WI38 (cell line): ENCODE results near the gene LIF.

Experiments
- H3K4me3 ChIP-seq: 2 replicates; pipeline ENCODE4 v1.5.1; 2011; ENCODE audit warnings: low read depth, mild to moderate bottlenecking, control low read depth, low read length
- TF ChIP-seq, protein P1 (sequence below): IDR thresholded peaks from 2 replicates; pipeline ENCODE4 v1.5.1; 2012; ENCODE audit warnings: low read depth, mild to moderate bottlenecking, control low read depth, low read length

LIF gene

DNA sequence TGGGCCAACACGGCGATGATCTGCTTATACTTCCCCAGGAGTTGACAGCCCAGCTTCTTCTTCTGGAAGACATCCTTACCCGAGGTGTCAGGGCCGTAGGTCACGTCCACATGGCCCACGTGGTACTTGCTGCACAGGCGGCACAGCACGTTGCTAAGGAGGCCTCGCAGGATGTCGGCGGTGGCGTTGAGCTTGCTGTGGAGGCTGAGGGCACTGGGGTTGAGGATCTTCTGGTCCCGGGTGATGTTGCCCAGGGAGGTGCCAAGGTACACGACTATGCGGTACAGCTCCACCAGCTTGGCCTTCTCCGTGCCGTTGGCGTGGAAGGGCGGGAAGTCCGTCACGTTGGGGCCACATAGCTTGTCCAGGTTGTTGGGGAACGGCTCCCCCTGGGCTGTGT is 2.9 kb downstream of the LIF start:
- no peak overlapping the region for H3K4me3 ChIP-seq

DNA sequence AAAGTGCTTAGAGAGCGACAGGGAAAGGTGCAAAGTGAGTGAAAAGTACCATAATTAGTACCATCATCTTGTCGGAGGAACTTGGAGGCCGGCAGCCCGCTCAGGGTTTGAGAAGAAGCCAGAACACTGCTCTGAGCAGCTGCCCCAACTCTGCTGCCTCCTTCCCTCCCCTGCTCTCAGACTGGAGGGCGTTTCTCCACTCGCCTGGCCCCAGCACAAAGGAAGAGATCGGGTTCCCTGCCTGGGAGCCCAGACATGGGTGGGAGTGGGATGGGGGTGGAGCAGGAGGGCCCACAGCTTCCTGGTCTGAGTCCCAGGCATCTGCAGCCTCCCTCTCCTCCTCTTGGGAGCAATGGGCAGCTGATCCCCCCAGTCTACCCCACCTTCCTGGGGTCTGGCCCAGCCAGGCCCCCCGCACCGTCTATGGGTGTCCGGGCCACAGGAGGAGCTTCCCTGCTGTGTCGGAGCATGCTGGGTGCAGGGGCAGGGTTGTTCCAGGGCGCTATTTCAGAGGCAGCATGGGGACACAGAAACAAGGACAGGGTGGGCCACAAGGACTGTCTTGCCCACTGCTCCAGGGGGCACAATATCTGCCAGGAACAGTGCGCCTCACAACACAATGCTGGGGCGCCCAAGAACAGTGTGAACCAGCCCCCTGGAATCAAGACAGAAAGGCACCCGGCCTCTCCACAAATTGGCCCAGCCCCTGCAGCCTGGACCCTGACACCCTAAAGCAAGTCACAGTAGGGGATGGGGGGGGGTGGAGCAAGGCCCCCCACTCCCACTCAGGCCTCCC is 4.8 kb downstream of the LIF start:
- TF ChIP-seq, protein P1, sequence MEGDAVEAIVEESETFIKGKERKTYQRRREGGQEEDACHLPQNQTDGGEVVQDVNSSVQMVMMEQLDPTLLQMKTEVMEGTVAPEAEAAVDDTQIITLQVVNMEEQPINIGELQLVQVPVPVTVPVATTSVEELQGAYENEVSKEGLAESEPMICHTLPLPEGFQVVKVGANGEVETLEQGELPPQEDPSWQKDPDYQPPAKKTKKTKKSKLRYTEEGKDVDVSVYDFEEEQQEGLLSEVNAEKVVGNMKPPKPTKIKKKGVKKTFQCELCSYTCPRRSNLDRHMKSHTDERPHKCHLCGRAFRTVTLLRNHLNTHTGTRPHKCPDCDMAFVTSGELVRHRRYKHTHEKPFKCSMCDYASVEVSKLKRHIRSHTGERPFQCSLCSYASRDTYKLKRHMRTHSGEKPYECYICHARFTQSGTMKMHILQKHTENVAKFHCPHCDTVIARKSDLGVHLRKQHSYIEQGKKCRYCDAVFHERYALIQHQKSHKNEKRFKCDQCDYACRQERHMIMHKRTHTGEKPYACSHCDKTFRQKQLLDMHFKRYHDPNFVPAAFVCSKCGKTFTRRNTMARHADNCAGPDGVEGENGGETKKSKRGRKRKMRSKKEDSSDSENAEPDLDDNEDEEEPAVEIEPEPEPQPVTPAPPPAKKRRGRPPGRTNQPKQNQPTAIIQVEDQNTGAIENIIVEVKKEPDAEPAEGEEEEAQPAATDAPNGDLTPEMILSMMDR: no peak
- H3K4me3 ChIP-seq: no peak overlapping the region

More for the DNA sequence above, 2.9 kb downstream of the LIF start:
- TF ChIP-seq, protein P1: no peak

DNA sequence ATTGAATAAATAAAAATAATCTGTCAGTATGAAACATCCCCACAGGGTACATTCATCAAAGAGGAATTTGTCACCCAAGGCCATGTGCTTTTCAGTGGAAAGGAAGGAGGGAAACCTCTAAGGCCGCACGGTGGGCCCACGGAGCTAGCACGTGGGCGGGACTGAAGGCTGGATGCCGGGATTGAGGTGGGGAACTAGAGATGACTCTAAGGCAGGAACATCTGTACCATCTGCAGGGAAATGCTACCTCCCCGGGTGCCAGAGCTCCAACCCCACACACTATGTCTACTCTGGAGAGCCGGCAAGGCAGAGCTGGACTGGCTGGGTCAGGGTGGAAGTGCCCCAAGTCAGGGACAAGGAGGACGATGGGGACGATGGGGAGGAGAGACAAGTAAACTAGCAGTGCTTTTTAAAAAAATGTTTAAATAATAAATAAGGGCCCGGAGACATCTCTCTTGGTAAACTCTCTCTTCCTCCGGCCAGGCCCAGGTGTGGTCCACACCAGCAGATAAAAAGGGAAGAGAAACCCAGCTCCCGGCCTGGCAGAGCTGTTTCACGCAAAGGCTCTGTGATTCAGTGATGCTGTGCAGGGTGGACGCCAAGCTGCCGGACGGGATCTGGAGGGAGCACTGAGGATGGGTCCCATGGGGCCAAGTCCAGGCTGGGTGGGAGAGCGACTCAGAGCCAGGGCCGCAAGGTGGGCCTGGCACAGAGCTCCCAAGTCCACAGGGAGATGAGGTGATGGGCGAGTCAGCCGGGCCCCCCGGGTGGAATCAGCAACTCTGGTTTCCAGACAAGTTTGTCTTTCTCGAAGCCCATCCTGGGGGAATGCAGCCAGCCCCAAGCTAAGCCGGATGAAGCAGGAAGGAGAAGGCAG is 5.8 kb downstream of the LIF start:
- H3K4me3 ChIP-seq: no peak overlapping the region
- TF ChIP-seq, protein P1: no peak

DNA sequence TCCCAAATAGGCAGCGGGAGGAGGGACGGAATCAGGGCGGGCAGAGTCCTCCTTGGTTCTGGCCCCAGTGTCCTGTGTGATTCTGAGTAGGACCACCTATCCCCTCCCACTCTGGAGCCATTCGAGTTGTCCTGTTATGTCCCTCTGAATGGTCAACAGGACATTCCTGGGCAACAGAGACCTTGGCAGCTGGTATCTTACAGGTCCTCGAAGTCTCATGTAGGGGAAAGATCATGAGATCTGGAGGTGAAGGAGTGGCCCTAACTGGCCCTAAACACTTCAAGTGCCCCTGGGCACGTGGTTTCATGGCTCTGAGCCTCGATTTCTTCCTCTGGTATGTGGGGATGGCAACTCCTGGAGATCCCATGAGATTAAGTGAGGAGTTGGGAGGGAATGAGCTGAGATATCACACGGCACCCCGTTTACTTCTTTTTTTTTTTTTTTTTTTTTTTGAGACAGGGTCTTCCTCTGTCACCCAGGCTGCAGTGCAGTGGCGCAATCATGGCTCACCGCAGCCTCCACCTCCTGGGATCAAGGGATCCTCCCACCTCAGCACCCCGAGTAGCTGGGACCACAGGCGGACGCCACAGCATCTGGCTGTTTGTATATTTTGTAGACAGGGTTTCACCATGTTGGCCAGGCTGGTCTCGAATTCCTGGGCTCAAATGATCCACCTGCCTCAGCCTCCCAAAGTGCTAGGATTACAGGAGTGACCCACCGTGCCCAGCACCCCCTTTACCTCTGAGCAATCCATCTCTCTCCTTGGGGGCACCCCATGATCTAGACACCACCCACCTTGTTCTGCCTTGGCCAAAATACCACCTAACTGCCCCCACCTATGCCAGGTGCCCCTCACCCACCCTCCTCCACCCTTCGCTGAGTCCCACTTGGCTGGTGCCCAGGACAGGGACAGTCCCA is 6.8 kb downstream of the LIF start:
- TF ChIP-seq, protein P1: no peak

DNA sequence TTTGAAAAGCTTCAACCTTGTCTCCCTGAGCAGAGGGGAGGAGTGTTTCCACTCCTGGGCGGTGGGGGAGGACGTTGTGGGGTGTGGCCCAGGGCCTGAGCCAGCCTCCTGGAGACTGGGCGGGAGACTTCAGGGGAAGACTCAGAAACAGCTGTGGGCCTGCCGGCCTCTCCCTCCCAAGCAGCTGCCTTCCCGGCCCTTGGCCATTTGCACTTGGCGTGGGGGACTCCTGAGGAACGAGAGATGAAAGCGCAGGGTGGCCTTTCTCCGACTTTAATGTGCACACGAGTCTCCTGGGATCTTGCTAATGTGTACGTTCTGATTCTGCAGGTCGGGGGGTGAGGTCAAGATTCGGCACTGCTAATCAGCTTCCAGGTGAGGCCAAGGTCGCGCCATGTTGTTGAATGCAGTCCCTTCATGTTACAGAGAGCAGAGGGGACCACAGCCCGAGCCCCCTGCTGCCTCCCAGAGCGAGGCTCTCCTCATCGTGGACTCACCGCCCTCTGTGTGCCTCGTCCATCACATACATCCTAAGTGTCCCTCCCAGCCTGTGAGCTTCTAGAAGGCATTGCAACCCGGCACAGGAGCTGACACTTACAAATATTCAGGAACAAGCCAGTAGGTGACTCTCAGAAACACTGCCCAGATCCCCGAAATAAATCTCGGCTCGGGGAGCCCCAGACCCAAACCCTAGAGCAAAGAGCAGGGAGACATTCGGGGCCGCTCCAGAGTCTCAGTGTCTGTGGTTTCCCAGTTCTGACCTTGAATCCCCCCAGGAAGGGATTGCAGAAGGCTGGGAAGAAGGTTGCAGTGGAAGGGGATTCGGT is 7.7 kb downstream of the LIF start:
- H3K4me3 ChIP-seq: no peak overlapping the region
- TF ChIP-seq, protein P1: no peak

More for the DNA sequence above, 6.8 kb downstream of the LIF start:
- no peak overlapping the region for H3K4me3 ChIP-seq

DNA sequence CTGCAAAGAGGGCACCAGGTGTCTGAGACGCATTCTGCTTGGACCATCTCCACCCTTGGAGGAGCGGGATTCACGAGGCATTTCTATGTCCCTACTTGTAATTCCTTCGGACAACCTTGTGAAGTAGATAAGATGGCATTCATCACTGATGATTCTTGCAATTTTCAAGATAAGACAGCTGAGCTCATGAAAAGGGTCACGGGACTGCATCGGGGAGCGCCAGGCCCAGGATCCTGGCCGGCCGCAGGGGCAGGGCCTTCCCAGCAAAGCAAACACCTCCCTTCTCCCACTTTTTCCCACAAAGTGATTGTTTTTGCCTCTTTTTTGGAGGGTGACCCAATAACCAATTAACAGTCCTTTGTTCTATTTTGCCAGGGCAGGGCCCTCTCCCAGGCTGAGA is 8.4 kb downstream of the LIF start:
- H3K4me3 ChIP-seq: no peak overlapping the region
- TF ChIP-seq, protein P1: no peak
